Astrocyte of the cerebellum (primary cell): Measurements from ENCODE around the gene PRKG1.

Source experiments
- DNase-seq: peaks from one replicate; pipeline ENCODE4 v3.0.0-alpha.2; 2011; ENCODE audit warnings: low read depth
- H3K4me3 ChIP-seq: 2 replicates; pipeline ENCODE4 v1.5.1; 2011; ENCODE audit warnings: mild to moderate bottlenecking, low read depth, low read length, moderate library complexity
- CTCF ChIP-seq: IDR thresholded peaks from 2 replicates; pipeline ENCODE4 v1.5.1; 2012; ENCODE audit warnings: low read length, low read depth, moderate library complexity, mild to moderate bottlenecking; ENCODE audit errors: missing control alignments
- in situ Hi-C: cut with HindIII; loops from 2 replicates; pipeline ENCODE4 v1.10.0; 2017; ENCODE audit warnings: low sequenced_read_pairs

Gene PRKG1

DNA sequence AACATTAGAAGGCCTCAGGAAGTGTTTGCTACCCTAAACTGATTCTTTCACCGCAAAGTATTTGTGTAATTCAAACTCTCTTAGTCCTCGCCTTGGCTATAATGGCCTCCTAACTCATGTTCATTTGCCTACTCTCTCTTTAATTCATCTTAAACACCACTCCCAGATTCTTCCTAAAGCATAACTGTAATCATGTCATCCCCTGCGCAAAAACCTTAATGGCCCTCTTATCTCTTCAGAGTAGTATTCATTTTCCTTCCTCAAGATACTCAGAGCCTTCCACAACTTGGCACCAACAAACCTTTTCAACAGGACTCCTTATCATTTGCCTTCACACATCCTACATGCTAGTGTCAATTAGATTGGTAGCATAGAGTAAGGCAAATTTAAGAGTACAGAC, 582.2 kb downstream of the PRKG1 start:
- no peak for TF ChIP-seq CTCF
- no peak overlapping the region for H3K4me3 ChIP-seq
- DNase-seq, result no peak
- in situ Hi-C loops, result no loop called here

DNA sequence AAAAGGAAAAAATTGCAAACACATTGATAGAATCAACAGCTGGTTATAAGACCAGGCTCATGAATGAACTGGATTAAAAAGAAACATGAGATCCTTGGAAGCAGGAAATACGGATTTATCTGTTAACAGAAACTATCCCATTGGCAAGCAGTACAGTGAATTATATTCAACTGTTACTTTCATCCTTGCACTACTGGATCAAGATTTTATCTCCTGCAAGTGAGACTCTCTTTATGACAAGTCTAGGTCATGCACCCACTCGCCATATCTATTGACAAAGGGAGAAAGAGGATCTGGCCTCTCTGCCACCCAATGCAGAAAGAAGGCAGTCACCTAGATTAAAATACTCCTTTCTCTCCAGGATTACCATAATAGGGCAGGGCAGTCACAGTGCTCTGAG, 583.7 kb downstream of the PRKG1 start:
- in situ Hi-C loops, result no loop called here
- H3K4me3 ChIP-seq, result no peak overlapping the region
- DNase-seq, result no peak
- no peak for TF ChIP-seq CTCF

DNA sequence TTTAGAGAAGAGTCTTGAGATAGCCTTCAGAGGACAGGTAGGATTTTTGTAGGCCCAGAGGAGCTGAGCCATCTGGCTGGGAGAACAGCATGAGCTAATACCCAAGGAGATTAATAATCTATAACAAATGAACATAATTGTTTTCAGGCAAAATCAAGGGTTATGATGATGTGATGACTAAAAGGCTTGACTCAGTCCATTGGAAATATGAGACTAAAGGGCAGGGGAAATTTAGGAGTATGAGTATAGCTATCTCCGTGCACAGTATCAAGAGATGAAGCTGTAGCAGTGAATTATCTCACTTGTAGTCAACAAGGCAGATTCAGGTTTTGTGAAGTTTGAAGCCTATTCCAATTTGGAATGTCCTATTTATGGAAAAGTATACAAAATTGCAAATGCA, 585.1 kb downstream of the PRKG1 start:
- in situ Hi-C loops, result no loop called here
- no peak for DNase-seq
- no peak for TF ChIP-seq CTCF
- no peak overlapping the region for H3K4me3 ChIP-seq

DNA sequence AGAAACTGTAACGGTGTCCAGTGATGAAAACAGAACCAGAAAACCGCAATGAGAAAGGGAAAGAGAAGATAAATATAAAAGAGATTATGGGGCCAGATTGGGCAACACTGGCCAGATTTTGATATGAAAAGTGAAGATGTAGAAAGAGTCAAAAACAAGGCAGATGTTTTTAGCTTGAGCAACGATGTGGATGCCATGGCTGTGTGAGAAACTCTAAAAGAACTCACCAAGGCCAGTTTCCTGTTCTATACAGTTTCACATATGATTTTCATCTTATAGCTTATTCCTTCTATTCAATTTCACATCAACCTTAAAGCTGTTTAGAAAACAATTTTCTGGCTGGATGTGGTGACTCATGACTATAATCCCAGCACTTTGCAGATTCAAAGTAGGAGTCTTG, 588.8 kb downstream of the PRKG1 start:
- in situ Hi-C loops, result no loop called here
- TF ChIP-seq CTCF, result no peak

DNA sequence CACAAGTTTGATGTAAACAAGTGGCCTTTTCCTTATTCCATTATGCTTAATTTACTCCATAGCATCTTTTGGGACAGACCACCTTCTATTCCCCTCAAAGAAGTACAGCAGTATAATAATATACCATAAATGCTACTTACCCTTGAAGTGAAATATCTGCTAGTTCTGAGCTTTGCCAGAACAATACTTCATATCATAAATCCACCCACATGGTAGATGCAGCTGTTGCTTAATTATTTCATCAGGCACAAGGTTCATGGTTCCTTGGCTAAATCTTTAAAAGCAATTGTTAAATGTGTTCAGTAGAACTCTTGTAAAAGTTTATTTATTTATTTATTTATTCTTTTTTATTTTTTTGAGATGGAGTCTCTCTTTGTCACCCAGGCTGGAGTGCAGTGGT, 592.2 kb downstream of the PRKG1 start:
- in situ Hi-C loops, result no loop called here
- DNase-seq, result no peak
- TF ChIP-seq CTCF, result no peak
- H3K4me3 ChIP-seq, result no peak overlapping the region

More for the DNA sequence above, 588.8 kb downstream of the PRKG1 start:
- no peak overlapping the region for H3K4me3 ChIP-seq
- no peak for DNase-seq

GRCh38 chr10:51667678-51668335, 593.5 kb downstream of the PRKG1 start:
- no peak for TF ChIP-seq CTCF
- DNase-seq, result peak; percentile 41
- in situ Hi-C loops, result no loop called here
- H3K4me3 ChIP-seq, result no peak overlapping the region
